Activated CD8-positive, alpha-beta memory T cell treated with anti-CD3 and anti-CD28 coated beads, Interleukin-2, amount 50 U/mL, for 1 hour (primary cell): Measurements from ENCODE around the gene CEP250.
"Not testable (repeated sequence)": the region's sequence is repeated elsewhere in the genome, so short reads cannot be mapped to it uniquely, and the experiment has no call there.

Experiments
- DNase-seq: peaks from one replicate; pipeline ENCODE4 v3.0.0-alpha.2; 2020; ENCODE audit errors: extremely low read depth

CEP250 gene

GRCh38 chr20:35456700-35457099 is 1.3 kb downstream of the CEP250 start:
- DNase-seq, result not testable (repeated sequence)

GRCh38 chr20:35457539-35457938 is 2.1 kb downstream of the CEP250 start:
- not testable (repeated sequence) for DNase-seq

- no peak for DNase-seq
These were observed 3.0 kb downstream of the CEP250 start for GRCh38 chr20:35458388-35458787.

GRCh38 chr20:35461620-35462019 is 6.2 kb downstream of the CEP250 start:
- DNase-seq, result no peak

- no peak for DNase-seq
These were observed 7.0 kb downstream of the CEP250 start for GRCh38 chr20:35462351-35462750.

- peak; percentile 13 for DNase-seq
These were observed 8.3 kb downstream of the CEP250 start for GRCh38 chr20:35463455-35464300.

GRCh38 chr20:35465976-35466375 is 10.6 kb downstream of the CEP250 start:
- DNase-seq, result no peak

GRCh38 chr20:35466856-35467255 is 11.5 kb downstream of the CEP250 start:
- DNase-seq, result no peak

GRCh38 chr20:35467339-35468224 is 12.2 kb downstream of the CEP250 start:
- DNase-seq, result no peak

- DNase-seq, result no peak
These were observed 13.4 kb downstream of the CEP250 start for GRCh38 chr20:35468671-35469334.

GRCh38 chr20:35472209-35472608 is 16.8 kb downstream of the CEP250 start:
- DNase-seq, result no peak

GRCh38 chr20:35473684-35474083 is 18.3 kb downstream of the CEP250 start:
- no peak for DNase-seq

GRCh38 chr20:35474303-35474871 is 19.0 kb downstream of the CEP250 start:
- no peak for DNase-seq

GRCh38 chr20:35476288-35476687 is 20.9 kb downstream of the CEP250 start:
- no peak for DNase-seq

- DNase-seq, result no peak
These were observed 23.5 kb downstream of the CEP250 start for GRCh38 chr20:35478804-35479472.

- DNase-seq, result no peak
These were observed 24.4 kb downstream of the CEP250 start for GRCh38 chr20:35479798-35480197.

- no peak for DNase-seq
These were observed 32.1 kb downstream of the CEP250 start for GRCh38 chr20:35487479-35487878.

GRCh38 chr20:35489717-35490116 is 34.3 kb downstream of the CEP250 start:
- DNase-seq, result no peak

- DNase-seq, result peak; percentile 18
These were observed 35.4 kb downstream of the CEP250 start for GRCh38 chr20:35490736-35491181.

- DNase-seq, result no peak
These were observed 36.4 kb downstream of the CEP250 start for GRCh38 chr20:35491823-35492222.

GRCh38 chr20:35492352-35492751 is 37.0 kb downstream of the CEP250 start:
- DNase-seq, result no peak
